NCI-H345 treated with DMSO at 0.1 percent for 48 hours (cell line): ENCODE results near the gene GRHL3.
"Not testable (repeated sequence)": the region's sequence is repeated elsewhere in the genome, so short reads cannot be mapped to it uniquely, and the experiment has no call there.

ENCODE experiments used
- DNase-seq: peaks from one replicate; lab custom pipeline; 2025; ENCODE audit not compliant: unreplicated experiment; lab: John Stamatoyannopoulos, UW

Gene GRHL3

GRCh38 chr1:24319312-24319863, at the start of gene GRHL3:
GRHL3 (plus strand) TSS chr1:24319357; CDS start chr1:24319552, 195 bp downstream.
- DNase-seq = peak; percentile 79

GRCh38 chr1:24274203-24275103, 44.7 kb upstream of the GRHL3 start:
- not testable (repeated sequence) for DNase-seq

GRCh38 chr1:24275104-24275410, 44.1 kb upstream of the GRHL3 start:
- DNase-seq = no peak

- DNase-seq = no peak
These were observed 43.6 kb upstream of the GRHL3 start for GRCh38 chr1:24275510-24275909.

GRCh38 chr1:24276791-24277190, 42.4 kb upstream of the GRHL3 start:
- DNase-seq = no peak

- DNase-seq = no peak
These were observed 41.6 kb upstream of the GRHL3 start for GRCh38 chr1:24277420-24278169.

GRCh38 chr1:24278726-24279125, 40.4 kb upstream of the GRHL3 start:
- no peak for DNase-seq

- DNase-seq = no peak
These were observed 39.4 kb upstream of the GRHL3 start for GRCh38 chr1:24279590-24280232.

- no peak for DNase-seq
These were observed 37.6 kb upstream of the GRHL3 start for GRCh38 chr1:24281591-24281990.

GRCh38 chr1:24282491-24282890, 36.7 kb upstream of the GRHL3 start:
- DNase-seq = no peak

- no peak for DNase-seq
These were observed 35.6 kb upstream of the GRHL3 start for GRCh38 chr1:24283326-24284155.

GRCh38 chr1:24284156-24284471, 35.0 kb upstream of the GRHL3 start:
- DNase-seq = no peak

- DNase-seq = no peak
These were observed 33.9 kb upstream of the GRHL3 start for GRCh38 chr1:24285231-24285630.

- DNase-seq = no peak
These were observed 32.7 kb upstream of the GRHL3 start for GRCh38 chr1:24286246-24287010.

- not testable (repeated sequence) for DNase-seq
These were observed 31.4 kb upstream of the GRHL3 start for GRCh38 chr1:24287779-24288178.

- no peak for DNase-seq
These were observed 30.7 kb upstream of the GRHL3 start for GRCh38 chr1:24288479-24288878.

- DNase-seq = peak; percentile 91
These were observed 29.1 kb upstream of the GRHL3 start for GRCh38 chr1:24289937-24290595.

GRCh38 chr1:24290933-24291487, 28.1 kb upstream of the GRHL3 start:
- DNase-seq = no peak

GRCh38 chr1:24292103-24292502, 27.1 kb upstream of the GRHL3 start:
- no peak for DNase-seq
